Measurements from ENCODE around the gene LGALS7. TPM values are rescaled to one million over a fixed set of nuclear protein-coding genes. Genes with fewer than 3 reads are reported as not detected.

LGALS7 gene
- polyA plus RNA-seq, 3 donors, result 0.94 TPM; not detected in 2

DNA sequence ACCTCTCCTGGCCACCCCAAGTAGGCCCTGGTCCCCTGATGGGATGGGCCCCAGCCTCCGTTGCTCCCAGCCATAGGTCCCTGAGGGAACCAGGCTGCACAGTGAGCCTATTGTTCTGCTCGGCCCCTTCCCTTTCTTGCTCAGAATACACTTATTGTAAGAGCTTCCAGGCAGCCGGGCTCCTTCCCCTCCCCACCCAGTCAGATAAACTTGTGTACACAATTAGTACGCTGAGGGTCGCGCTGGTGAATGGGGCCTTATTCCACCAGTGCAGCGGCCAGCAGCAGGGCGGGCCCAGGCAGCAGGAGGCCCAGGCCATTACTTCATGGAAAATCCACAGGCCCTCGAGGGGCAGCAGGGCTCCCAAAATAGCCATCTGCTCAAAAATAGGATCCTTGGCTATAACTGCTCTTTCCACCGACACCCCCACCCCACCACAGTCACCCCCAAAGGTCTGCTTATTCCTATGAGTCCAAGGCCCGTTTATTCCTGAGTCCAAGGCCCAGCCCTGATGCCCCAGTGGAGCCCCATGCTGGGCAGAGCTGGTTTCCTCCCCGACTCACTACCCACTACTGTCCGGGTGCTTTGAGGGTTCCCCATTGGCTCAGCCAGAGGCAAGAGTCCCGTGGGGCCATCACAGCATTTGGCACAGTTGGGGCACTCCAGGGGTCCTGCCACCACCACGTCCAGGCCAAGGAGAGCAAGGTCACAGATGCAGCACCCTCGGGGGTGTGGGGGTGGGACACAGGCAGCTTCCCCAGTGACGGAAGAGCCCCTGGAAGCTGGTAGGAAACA is 51.1 kb downstream of the LGALS7 start:
- whole genome bisulfite sequencing, 3 donors, result 55 to 66% (median 61%) methylated on average over 17 of the region's 17 CpGs
- no peak overlapping the region for H3K27ac ChIP-seq (ENCODE audit: low read depth, low read length)

DNA sequence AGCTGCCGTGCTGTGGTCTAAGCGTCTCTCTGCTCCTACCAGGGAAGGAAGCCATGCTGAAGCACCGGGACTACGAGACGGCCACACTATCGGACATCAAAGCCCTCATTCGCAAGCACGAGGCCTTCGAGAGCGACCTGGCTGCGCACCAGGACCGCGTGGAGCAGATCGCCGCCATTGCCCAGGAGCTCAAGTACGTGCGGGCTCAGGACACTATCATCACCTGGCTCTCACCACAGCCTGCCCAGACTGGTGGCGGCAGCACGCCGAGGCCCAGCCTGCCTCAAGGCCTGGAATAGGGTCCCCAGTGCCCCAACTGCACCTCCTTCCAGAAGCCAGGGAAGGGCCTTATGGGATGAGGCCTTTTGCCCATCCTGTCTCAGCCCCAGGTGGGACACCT is 51.8 kb downstream of the LGALS7 start:
- H3K27ac ChIP-seq (ENCODE audit: low read depth, low read length), result no peak overlapping the region
- 88 to 94% (median 90%) methylated on average over 20 of the region's 20 CpGs for WGBS, 3 donors

Other genes with a start within 250 kb of the LGALS7 start
- gene MAP4K1, start 155.6 kb downstream of the LGALS7 start, polyA plus RNA-seq, result 1 to 10 TPM; 1.0 to 3.1 (median 1.8) TPM
- 100 to 1,000 TPM; 231 to 544 (median 410) TPM for gene EIF3K, start 154.3 kb downstream of the LGALS7 start, polyA plus RNA-seq
- 100 to 1,000 TPM in 2 of 3 donors, 10 to 100 TPM in 1; 71.1 to 195 (median 101) TPM for gene ACTN4, start 125.9 kb downstream of the LGALS7 start, polyA plus RNA-seq
- gene CAPN12, start 29.0 kb downstream of the LGALS7 start, polyA plus RNA-seq, result 1 to 10 TPM; 1.6 to 4.3 (median 3.1) TPM
- 1 to 10 TPM; 1.2 to 5.1 (median 3.0) TPM for gene LGALS7B, start 15.7 kb upstream of the LGALS7 start, polyA plus RNA-seq
- gene LGALS4, start 39.4 kb upstream of the LGALS7 start, polyA plus RNA-seq, result 10 to 100 TPM in 1 of 3 donors, 1 to 10 TPM in 2; 7.1 to 21.1 (median 9.2) TPM
- 100 to 1,000 TPM; 166 to 698 (median 285) TPM for gene ECH1, start 58.3 kb upstream of the LGALS7 start, polyA plus RNA-seq
- gene HNRNPL, start 76.5 kb upstream of the LGALS7 start, polyA plus RNA-seq, result 100 to 1,000 TPM in 2 of 3 donors, 10 to 100 TPM in 1; 82.0 to 145 (median 136) TPM
- 10 to 100 TPM in 2 of 3 donors, 1 to 10 TPM in 1; 7.2 to 19.3 (median 13.5) TPM for gene RINL, start 104.8 kb upstream of the LGALS7 start, polyA plus RNA-seq
- 10 to 100 TPM; 27.9 to 79.1 (median 61.5) TPM for gene SIRT2, start 126.1 kb upstream of the LGALS7 start, polyA plus RNA-seq
- gene NFKBIB, start 126.5 kb upstream of the LGALS7 start, polyA plus RNA-seq, result 10 to 100 TPM; 17.5 to 38.2 (median 24.7) TPM
- under 1 TPM; 0.18 to 0.56 (median 0.40) TPM for gene CCER2, start 138.7 kb upstream of the LGALS7 start, polyA plus RNA-seq
- gene SARS2, start 157.2 kb upstream of the LGALS7 start, polyA plus RNA-seq, result 10 to 100 TPM; 21.2 to 27.0 (median 23.4) TPM
- gene MRPS12, start 157.4 kb upstream of the LGALS7 start, polyA plus RNA-seq, result 10 to 100 TPM; 28.2 to 45.3 (median 35.4) TPM
- gene FBXO17, start 202.2 kb upstream of the LGALS7 start, polyA plus RNA-seq, result 10 to 100 TPM in 2 of 3 donors, 1 to 10 TPM in 1; 6.8 to 28.8 (median 25.8) TPM

Data from adipose tissue (tissue), 3 donors.